Endometrial microvascular endothelial cells (primary cell): ENCODE data around the gene SOCS4. TPM values are rescaled to one million over a fixed set of nuclear protein-coding genes. Genes with fewer than 3 reads are reported as not detected.
"Not testable (repeated sequence)": the region's sequence is repeated elsewhere in the genome, so short reads cannot be mapped to it uniquely, and the experiment has no call there.

Source experiments
- in situ Hi-C: cut with HindIII; loops from 2 replicates; pipeline ENCODE4 v1.10.0; 2017; ENCODE audit warnings: low sequenced_read_pairs, low pct_unique_long_range_greater_than_20kb; ENCODE audit errors: inconsistent ontology term
- total RNA-seq: library from RNA; depleted of rRNA; stranded (reverse); fragments of >200 nt; gene quantifications from one replicate; pipeline ENCODE4 v1.2.3, GENCODE V29; 2015; ENCODE audit errors: inconsistent ontology term

Gene SOCS4
- total RNA-seq, 1 donor from 2014 or later: 16.1 TPM

DNA sequence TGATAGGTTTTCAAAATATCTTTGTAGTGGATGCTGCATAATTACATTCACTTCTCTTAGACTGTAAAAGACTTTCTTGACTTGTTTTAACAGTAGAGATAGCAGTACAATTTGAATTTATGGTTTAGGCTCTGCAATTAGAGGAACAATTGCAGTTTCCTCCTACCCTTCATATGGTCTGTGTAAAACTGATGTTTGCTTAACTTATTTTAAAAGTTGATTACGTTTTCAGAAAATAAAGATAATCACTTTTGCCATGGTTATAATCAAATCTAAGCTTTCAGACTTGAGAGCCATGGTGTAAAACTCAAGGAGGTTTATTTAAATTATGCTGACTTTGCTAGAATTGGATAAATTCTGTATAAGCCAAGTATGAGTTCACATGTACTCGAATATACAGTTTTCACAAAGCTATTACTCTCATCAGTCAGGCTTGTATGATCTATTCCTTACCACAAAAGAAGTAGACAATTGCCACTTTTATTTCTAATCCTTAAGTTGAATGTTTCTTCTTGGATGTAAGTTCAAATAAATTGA, 21.9 kb downstream of the SOCS4 start:
- in situ Hi-C loops: no loop called here

- in situ Hi-C loops: no loop called here
These were observed 24.1 kb downstream of the SOCS4 start for GRCh38 chr14:55051165-55051422.

GRCh38 chr14:55051423-55052268, 24.6 kb downstream of the SOCS4 start, which contains the start of gene MAPK1IP1L:
Gene MAPK1IP1L, plus strand, starts transcription at chr14:55051647. Its CDS starts 10,037 bp downstream, at chr14:55061684.
- in situ Hi-C loops: no loop called here

DNA sequence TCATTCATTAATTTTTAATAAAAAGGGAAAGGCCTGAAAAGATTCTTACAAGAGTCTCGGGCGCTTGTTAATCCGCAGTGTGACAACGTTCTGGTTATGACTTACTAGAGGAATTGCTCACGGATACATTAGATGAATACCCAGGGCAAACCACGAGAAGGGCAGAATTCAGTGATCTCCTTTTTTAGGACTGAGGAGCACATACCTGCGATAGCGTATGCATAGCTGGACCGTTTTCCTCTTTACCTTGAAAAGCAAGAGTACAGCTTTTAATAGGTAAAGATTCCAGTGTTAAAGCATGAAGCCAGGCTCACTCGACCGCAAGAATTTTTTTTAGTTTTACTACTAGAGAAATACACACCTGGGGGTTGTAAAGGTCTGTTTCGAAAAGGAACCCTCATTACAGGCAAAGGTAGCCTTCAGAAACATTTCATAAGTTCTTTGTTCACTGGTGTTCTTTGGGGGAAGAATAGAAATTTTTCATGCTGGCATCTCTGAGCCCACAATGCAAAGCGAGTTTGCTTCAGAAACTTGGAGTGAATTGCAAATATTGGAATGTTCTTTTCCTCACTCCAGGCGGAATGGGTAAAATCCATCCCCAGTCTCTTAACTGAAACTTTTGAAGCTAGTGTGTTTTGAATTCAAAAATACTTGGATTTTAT, 25.4 kb downstream of the SOCS4 start:
- in situ Hi-C loops: no loop called here

GRCh38 chr14:55053018-55053417, 26.0 kb downstream of the SOCS4 start:
- in situ Hi-C loops: no loop called here

- in situ Hi-C loops: no loop called here
These were observed 26.5 kb downstream of the SOCS4 start for GRCh38 chr14:55053500-55053899.

- in situ Hi-C loops: no loop called here
These were observed 27.1 kb downstream of the SOCS4 start for GRCh38 chr14:55054098-55054497.

GRCh38 chr14:55057919-55058318, 30.9 kb downstream of the SOCS4 start:
- in situ Hi-C loops: no loop called here

GRCh38 chr14:55059333-55059732, 32.3 kb downstream of the SOCS4 start:
- in situ Hi-C loops: no loop called here

DNA sequence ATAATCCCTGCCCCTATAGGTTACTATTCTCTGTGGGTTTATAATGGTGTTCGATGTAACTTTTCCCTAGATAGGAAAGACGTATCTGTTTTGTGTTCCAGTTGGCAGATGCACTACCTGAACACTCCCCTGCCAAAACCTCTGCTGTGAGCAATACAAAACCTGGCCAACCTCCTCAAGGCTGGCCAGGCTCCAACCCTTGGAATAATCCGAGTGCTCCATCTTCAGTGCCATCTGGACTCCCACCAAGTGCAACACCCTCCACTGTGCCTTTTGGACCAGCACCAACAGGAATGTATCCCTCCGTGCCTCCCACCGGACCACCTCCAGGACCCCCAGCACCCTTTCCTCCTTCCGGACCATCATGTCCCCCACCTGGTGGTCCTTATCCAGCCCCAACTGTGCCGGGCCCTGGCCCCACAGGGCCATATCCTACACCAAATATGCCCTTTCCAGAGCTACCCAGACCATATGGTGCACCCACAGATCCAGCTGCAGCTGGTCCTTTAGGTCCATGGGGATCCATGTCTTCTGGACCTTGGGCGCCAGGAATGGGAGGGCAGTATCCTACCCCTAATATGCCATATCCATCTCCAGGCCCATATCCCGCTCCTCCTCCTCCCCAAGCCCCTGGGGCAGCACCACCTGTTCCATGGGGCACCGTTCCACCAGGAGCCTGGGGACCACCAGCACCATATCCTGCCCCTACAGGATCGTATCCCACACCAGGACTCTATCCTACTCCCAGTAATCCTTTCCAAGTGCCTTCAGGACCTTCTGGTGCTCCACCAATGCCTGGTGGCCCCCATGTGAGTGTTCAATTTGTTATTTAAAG, 35.7 kb downstream of the SOCS4 start:
- in situ Hi-C loops: no loop called here

DNA sequence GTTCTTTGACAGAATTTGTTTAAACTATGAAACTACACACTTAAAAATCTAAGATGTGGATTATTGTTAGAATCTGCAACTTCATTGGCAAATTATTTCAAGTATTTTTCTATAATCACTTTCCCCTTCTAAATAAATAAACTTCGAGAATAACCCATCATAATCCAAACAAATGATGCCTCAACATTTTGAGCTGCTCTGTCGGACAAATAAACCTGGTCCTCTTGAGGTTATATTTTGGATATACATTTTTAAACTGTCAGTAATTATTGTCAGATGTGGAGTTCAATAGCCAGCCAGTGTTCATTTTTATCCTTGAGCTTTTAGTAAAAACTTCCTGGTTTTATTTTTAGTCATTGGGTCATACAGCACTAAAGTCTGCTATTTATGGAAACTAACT, 37.9 kb downstream of the SOCS4 start:
- in situ Hi-C loops: not testable (repeated sequence)

DNA sequence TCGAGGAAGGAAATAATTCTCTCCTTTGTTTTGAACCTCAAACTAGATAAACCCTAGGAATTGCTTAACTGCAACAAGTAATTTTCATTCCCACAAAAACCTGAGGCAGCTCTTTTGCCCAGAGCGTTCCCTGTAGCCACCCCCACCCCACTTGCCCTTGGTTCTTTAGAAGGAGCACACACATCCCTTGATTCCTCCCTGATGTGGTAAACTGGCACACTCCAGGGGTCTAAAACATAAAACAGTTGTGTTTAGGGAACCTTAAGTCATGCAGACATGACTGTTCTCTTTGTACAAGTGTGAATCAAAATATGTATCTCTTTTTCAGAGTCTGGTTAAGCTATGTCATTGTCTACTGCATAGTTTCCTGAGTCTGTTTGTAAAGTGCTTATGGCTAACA, 38.4 kb downstream of the SOCS4 start:
- in situ Hi-C loops: no loop called here

DNA sequence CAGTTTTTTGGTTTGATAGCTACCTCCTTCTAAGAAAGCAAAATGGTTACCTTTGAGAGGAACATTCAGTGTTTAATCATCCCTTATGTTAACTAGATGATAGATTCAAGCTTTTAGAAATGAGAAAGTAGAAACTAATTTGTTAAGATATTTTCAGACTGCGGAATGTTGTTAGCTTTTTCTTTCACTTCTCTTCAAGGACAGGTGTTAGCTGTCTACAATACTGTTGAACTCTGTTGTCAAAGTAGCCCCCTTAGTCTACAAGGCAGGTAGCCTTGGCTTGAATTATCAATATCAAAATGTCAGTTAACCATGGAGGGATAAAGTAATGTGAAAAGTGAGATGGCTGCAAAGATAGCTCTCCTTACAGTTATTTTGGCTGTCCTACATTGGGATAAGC, 39.2 kb downstream of the SOCS4 start:
- in situ Hi-C loops: no loop called here

- in situ Hi-C loops: no loop called here
These were observed 44.0 kb downstream of the SOCS4 start for GRCh38 chr14:55070981-55071411.

GRCh38 chr14:55071870-55072640, 45.0 kb downstream of the SOCS4 start:
- in situ Hi-C loops: no loop called here

GRCh38 chr14:55073856-55074255, 46.8 kb downstream of the SOCS4 start:
- in situ Hi-C loops: no loop called here

DNA sequence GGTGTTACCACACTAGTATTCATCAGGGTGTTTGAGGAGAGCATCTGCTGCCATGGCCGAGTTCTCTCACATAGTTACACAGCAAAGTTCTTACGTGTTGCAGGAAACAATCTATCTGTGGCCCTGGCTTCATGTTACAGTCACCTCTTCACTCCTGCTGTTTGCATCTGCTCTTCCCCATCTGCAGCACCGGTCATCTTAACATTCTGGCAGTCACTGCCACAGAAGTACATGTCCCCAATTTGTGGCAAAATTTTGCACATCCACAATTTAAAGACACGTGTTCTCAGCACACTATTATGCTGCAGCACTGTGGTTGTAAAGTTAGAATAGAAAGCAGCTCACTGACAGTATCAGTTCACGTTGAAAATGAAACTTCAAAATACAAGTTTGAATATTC, 47.6 kb downstream of the SOCS4 start:
- in situ Hi-C loops: no loop called here

DNA sequence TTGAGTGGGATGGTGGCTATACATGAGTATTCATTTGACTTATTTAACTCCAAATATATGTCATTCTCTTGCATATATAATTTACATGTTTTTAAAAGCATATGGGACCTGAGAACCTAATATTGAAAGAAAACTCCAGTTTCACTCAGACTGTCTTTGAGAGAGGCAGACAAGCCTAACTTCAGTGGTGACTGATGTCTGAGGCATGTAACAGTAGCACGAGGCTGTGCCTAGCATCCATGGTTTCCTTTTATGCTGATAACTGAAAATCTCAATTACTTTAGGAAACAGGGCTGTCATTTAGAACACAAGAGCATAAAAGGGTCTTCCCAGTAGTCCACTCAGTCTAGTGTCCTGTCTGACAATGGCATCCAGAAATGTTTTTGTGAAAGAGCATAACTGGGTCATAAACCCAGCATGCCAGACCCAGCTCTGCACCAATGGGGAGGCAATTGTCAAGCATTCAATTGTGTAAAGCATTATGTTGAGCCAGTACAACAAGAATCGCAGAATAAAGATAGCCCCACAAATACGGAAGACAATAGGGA, 48.7 kb downstream of the SOCS4 start:
- in situ Hi-C loops: no loop called here
